ENCODE results near the gene CNDP2.
"Not testable (repeated sequence)": the region's sequence is repeated elsewhere in the genome, so short reads cannot be mapped to it uniquely, and the experiment has no call there.

Gene CNDP2

DNA sequence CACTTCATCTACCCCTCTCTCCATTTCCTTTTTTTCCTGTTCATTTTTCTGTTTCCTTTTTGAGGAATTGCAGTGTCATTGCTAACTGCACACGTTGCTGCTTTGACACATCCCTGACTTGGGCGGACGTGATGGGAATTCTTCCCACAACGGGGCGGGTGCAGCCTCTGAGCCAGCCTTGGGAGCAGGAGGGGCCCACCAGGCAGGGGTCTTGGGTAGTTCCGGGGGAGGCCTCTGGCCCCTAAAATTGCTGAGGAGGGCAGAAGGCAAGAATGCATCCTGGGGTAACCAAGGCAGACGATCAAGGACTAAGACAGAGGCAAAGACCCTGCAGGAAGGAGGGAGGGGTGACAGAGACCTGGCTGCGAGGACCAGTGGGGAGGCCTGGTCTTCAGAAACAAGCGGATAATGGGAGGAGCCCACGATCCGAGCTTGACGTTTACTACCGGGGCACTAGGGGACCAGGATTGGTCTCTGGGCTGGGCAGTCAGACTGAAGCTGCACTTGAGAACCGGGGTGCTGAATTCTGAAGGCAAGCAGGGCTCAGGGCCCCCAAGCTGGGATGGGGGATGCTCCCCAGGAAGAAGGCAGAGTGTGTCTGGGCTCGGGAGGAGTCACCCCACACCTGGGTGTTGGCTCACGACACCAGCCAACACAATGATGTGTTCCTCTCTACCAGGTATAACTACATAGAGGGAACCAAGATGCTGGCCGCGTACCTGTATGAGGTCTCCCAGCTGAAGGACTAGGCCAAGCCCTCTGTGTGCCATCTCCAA, 23.3 kb downstream of the CNDP2 start:
- no peak for DNase-seq

DNA sequence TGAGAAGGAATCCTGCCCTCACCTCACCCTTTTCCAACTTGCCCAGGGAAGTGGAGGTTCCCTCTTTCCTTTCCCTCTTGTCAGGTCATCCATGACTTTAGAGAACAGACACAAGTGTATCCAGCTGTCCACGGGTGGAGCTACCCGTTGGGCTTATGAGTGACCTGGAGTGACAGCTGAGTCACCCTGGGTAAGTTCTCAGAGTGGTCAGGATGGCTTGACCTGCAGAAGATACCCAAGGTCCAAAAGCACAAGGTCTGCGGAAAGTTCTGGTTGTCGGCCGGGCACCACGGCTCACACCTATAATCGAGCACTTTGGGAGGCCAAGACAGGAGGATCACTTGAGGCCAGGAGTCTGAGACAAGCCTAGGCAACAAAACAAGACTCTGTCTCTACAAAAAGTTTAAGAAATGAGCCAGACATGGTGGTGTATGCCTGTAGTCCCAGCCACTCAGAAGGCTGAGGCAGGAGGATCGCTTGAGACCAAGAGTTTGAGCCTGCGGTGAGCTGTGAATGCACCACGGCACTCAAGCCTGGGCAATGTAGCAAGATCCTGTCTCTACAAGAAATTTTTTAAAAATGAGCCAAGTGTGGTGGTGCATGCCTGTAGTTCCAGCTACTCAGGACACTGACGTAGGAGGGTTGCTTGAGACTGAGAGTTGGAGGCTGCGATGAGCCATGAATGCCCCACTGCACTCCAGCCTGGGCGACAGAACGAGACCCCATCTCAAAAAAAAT, 24.1 kb downstream of the CNDP2 start:
- DNase-seq = no peak

DNA sequence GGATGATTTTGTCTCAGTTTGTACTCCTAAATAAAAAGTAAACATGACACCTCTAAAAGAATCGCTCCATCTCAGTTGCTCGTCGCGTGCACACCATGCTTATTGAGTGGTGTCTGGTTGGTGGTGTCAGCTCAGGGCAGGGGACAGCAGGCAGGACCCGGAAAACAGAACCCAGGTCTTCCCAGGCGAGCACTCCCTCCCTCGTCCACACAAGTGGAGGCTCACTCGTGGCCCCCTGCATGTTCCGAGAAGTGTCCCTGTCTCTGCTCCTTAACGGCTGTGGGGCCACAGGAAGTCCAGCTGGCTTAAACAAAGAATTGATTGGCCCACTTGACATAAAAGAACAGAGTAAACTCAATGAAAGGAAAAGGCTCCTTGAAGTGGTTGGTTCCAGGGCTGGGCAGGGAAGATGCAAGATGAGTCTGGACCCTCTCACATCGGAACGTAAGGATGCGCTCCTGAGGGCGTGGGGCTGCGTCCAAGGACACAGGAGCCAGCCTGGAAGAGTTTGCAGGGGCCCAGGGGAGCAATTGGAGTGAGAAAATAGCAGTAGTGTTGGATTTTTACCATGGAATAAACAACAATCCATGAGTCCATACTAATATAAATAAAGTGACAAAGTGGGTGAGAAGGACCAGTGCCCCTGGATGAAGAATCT, 25.0 kb downstream of the CNDP2 start:
- DNase-seq = no peak

DNA sequence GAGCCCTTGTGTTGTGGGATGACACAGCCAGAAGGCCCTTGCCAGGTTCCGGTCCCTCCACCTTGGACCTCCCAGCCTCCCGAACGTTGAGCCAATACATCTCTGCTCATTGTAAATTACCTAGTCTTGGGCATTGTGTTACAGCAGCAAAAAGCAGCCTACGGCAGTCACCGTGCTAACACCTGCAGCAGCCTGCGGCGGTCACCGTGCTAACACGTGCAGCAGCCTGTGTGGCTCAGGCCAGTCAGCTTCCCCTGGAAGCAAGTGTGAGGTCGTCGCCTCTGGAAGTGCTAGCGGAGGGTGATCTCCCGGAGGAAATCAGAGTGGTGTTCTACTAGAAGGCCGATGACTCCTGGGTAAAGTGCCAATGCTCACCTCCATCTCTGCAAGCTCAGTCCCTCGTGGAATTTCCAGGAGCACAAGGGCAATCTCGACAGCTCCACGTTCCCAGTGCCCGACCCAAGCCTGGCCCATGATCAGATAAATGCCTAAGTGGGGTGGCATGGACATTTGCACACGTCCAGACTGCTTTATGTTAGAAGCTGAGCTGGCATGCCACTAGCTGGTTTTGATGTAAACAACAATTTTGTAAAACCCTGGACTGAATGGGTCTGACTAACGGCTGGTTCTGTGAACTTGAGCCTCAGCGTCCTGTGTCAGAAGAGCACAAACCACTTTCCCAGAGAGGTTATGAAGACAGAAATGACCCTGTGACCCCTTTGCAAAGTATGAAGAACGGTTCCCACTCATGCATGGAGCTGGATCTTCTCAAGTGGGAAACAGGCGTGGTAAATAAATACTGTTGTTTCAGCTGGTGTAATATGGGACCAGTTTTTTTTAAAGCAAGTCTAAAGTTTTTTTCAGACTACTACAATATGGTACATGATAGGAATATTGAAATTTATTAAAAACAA, 26.7 kb downstream of the CNDP2 start:
- DNase-seq = peak; percentile 29

DNA sequence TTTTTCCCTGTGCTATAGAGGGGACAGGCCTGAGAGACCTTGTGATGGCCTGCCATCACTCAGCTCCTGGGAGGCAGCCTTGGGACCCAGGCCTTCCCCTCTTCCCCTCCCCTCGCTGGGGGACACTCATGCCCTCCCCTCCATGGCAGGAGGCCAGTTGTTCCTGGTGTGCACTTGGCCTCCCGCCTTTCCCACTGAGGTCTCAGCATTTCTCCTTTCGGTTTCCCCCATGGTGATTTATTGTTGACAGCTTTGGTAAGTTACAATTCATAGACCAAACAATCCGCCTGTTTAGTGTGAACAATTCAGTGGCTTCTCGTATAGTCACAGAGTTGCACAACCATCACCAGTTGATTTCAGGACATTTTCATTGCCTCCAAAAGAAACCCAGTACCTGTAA, 27.9 kb downstream of the CNDP2 start:
- peak; percentile 96 for DNase-seq

DNA sequence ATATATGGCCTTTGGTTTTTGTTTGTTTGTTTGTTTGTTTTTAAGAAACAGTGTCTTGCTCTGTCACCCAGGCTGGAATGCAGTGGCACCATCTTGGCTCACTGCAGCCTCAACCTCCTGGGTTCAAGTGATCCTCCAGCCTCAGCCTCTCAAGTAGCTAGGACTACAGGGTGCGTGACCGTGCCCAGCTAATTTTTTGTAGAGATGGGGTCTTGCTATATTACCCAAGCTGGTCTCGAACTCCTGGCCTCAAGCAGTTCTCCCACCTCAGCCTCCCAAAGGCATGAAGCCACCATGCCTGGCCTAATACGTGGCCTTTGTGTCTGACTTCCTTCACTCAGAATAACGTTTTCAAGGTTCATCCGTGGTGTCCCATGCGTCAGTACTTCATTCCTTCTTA, 28.8 kb downstream of the CNDP2 start:
- DNase-seq = not testable (repeated sequence)

DNA sequence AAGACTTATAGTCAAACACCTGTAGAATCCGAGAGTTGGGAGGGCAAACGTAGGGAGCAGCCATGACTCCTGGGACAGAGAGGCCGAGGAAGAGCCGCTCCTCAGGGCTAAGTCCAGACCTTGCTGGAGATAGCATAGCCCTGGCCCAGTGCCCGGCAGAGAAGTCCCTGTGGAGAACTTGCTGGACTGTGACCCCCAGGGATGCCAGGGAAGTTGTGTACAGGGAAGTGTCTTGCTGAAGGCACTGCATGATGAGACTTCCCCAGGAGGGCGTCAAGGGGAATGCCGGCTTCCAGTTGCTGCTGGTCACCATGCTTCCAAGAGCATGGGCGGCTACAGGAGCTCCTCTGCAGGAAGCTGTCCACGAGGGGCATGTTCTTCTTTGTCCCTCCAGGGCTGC, 29.6 kb downstream of the CNDP2 start:
- DNase-seq = no peak

DNA sequence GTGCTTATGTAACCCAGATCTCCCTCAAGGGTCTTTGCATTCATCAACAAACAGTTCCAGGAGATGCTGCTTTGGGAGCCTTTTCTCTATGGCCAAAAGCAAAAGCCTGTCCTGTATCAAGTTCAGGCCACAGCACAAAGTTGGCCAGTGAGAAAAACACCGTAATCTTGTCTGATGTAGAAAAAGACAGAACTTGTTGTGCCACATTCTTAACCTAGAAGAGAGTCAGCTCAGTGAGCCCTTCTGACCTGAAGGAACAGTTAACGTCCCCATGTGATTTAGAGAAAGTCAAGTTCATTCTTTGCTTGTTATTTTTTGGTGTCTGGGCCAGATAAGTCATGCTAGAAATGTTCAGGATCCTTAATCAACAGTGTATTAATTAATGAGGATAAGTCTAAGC, 30.3 kb downstream of the CNDP2 start:
- DNase-seq = no peak

DNA sequence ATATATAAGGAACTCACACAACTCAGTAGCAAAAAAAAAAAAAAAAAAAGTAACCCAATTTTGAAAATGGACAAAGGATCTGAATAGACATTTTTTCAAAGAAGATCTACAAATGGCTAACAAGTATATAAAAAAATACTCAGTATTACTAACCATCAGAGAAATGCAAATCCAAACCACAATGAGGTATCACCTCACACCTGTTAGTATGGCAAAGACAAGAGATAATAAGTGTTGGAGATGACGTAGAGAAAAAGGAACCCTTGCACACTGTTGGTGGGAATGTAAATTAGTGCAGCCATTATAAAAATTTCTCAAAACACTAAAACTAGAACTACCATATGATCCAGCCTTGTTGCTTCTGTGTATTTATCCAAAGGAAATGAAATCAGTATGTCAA, 32.3 kb downstream of the CNDP2 start:
- DNase-seq = no peak

DNA sequence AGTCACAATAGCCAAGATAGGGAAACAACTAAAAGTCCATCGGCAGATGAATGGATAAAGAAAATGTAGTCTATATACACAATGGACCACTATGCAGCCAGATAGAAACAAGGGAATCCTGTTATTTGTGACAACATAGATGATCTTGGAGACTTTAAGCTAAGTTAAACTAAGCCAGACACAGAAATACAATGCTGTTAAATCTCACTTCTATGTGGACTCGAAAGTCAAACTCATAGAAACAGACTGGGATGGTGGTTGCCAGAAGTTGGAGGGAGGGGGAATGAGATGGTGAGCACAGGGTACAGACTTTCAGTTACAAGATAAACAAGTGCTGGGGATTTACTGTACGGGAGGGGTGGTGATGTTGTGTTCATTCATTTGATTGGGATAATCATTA, 32.8 kb downstream of the CNDP2 start:
- no peak for DNase-seq

DNA sequence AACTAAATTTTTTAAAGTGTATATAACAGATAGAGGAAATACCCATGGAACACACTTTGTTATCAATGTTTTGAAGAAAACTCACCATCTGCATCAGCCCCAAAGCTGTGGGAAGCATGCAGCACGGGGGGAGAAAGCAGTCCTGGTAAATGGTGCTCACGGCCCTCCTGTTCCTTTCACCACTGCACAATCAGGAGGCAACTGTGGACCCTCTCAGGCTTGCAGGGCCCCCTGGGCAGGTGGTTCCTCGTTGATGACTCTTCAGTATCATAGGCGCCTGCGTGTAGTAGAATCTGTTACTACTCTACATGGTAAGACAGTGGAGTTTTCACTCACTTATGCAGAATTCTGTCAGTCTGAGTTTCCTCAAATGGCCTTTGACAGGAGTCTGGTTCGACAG, 33.2 kb downstream of the CNDP2 start:
- DNase-seq = no peak

DNA sequence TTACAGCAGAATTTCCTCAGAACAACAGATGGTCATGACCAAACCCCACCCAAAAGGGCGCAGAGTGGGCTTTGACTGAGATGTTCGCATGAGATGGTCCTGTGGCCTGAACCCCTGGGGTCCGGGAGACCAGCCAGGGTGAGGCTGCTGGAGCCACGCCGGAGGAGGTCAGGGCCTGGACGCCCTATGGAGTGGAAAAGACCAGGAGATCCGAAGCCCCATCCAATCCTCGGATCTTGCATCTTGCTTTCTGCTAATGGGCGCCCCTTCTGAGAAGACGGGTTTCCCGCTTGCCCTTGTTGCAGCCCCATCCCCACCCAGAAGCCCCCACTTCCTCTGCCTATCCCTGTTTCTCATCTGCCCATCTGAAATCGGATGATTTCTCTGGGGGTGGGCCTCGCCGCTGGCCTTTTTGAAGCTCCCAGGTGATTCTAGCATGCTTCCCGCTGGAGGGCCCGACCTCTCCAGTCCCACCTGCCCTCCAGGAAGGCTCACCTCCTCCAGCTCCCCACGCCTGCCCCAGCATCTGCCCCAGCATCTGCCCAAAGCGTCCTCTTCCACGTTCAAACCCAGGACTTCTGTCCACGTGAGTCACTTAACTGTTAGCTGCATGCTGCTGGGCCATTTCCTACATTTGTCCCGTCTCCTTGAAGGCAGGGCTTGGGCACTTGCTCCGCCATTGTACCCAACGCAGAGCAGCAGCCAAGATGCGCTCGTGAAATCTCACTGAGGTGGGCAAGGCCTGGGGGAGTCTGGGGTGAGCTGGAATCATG, 33.8 kb downstream of the CNDP2 start:
- no peak for DNase-seq

DNA sequence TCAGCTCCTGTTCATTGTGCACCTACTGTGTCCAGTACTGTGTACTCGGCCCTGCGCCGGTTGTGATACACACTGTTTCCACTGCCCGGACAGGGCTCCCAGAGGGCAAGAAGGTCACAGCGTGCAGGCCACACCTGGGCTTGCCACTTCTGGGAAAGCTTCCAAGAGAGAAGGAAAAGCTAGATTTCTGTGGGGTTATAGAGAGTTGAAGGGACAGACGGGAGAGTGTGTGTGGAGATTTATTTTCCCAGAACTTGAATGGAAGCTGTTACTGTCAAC, 34.4 kb downstream of the CNDP2 start:
- DNase-seq = no peak

DNA sequence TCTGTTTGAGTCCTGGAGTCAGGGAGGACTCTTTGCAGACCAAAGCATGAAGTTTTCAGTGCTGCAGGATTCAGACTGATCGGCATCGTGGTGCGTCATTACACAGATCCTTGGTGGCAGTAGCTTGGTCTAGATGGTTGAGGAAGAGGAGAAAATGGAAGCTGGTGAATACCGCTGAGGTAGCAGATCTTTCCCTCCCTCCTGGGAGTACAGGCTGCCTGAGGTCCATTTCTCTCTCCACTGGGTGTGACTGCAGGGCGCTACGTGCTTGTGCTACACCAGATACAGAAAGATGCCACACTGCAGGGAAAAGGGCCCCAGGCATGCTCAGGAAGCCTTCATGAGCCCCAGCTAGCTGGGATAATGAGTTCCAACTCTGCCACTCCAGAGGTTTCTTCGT, 34.9 kb downstream of the CNDP2 start:
- DNase-seq = no peak

DNA sequence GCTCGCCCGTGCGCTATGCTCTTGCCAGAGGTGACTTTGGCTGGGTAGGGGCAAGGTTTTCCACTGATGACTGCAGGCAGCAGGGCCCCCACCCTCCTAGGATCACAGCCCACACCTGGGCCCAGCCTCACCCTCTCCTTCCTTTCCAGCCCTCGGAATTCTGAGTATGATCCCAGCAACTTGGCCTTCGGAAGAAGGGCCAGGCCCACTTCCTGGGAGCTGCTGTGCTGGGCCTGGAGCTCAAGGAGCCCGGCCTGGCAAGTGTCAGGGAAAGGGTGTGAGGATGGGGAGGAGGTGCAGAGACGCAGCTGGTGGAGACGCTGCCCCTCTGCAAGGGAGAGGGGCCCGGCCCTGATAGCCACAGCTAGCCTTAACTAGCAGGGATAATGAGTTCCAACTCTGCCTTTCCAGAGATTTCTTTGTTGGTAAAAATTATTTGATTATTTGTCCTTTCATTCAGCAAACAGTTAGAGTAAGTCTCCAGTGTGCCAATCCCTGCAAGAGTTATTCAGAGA, 36.4 kb downstream of the CNDP2 start:
- DNase-seq = no peak

DNA sequence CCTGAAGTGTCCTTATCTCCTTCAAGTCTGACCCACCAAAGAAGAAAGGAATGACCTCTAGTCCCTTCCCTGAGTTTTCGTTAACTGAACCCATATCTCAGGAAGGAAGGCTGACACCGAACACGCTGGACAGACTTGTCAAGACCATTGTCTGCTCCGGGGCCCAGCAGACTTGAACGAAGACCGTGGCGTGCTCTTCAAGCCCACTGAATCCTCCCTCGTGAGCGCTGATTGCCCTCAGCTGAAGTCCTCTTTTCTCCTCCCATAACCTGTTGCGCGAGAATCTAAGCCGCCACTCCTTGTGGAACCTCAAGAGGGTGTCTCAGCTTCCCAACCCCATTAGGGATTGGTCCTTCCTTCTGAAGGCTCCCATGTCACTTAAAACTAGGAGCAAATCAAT, 37.5 kb downstream of the CNDP2 start:
- no peak for DNase-seq

DNA sequence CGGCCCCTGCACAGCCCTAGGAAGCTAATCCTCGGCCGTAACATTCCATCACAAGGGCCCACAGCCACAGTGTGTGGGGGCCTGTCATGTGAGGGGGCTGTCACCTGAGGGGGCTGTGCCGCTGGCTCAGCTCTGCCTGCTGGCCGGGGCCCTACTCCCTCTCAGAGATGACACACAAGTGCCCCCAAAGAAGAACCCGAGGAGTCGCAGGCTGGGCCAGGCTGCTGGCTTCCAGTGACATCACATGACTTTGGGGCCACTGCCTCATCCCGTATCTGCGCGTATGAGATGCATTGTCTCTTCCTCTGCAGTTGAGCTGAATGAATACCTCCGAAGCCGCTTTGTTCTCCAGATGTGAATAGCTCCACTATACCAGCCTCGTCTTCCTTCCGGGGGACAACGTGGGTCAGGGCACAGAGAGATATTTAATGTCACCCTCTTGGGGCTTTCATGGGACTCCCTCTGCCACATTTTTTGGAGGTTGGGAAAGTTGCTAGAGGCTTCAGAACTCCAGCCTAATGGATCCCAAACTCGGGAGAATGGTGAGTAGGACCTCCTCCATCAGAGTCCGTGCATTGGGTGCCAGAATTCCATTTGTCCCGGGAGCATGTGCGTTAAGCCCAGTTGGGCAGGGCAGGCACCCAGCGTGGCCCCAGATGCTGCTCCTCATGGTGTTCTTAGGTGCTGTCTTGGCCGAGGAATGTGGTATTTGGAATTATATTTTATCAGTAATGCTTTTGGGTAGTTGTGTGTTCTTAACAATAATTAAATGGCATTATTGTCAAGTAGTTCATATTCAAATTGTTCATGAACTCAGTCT, 38.2 kb downstream of the CNDP2 start, which contains the start of gene CNDP1:
TSS of gene CNDP1 (plus strand) at position 351 of the 820 bp plus-strand sequence. CDS start at position 519, 168 bp downstream.
- DNase-seq = no peak

DNA sequence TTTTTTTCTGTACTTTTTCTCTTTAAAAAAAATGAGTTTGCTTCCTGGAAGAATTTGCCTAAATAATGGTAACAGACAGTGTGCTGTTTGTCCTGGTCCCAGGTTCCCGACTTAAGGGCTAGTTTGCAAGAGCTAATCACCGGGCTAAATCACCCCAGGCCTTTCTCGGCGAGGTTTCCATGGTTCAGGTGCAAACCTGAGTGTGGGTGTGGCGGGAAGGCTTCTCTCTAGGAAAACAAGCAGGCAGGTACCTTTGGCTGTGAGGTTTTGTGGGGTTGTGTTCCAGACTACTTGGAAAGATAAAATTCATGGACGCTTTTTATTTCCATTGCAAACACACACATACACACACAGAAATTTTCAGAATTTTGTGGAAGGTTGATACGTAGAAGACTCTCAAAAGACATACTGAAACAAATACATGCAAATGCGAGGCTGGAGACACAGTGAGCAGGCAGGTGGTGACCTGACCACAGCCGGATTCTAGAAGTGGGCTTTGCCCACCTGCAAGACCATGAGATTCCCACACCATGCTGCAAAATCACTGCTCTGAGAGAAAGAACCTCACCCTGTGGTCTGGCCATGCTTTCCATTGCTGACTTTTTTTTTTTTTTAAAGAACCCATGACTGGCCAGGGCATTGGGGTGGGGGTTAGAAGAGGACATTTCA, 39.0 kb downstream of the CNDP2 start:
- no peak for DNase-seq

DNA sequence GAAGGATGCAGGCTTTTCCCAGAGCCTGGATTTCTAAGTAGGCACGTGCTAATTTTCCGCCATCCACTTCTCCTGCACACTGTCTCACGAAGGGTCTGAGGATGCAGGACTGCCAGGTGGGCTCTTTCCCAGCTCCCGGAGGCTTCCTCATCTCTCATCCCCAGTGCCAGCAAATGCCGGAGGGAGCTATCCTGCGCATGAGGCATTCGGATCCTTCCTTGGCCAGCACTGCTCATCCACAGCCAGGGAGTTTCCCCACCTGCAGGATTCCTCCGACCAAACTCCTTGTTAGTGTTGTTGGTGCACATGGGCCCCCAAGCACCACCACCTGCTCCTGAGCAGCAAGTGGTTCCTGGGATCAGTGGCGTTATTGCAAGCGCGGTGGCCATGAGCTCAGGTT, 43.1 kb downstream of the CNDP2 start:
- DNase-seq = no peak

DNA sequence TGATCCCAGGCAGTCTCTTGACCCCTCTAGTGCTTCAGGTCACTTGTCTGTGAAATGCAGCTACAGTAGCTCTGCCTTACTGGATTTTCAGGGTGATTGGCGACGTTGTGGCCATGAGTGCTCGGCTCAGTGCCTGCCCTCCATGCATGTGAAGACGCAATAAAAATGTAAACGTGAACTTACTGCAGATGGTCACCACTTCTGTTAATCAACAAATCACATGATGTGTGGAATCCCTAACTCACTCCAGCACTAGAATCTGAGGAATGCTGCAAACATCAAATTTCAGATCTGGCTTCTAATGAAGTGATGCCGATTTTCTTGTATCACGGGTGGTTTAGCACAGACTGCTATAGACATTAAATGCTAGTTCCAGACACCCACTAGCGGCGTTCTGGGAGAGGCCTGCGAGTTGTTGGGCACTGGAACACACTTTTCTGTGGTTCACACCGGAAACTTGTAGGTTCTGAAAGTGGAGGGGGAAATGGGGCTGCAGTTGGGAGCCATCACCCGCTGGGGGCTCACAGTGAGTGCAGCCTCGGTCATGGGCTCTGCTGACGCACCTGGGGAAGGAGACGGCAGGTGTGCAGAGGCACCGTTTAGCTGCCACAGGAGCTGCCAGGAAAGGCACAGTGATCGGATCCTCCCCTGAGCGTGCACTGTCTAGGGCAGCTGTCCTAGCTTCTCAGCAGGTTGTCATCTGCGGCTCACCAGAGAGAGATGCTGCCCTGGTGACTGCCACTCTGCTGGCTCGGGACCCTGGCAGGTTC, 44.7 kb downstream of the CNDP2 start:
- DNase-seq = no peak

All from MV-4-11 (cell line).